GM12864 (cell line): ENCODE measurements around the gene PRKRA.

Experiments
- DNase-seq: peaks from one replicate; pipeline ENCODE4 v3.0.0-alpha.2; 2011; ENCODE audit warnings: low read depth
- H3K4me3 ChIP-seq: 2 replicates; pipeline ENCODE4 v1.5.1; 2011; ENCODE audit warnings: mild to moderate bottlenecking, low read depth, low read length, control low read depth
- TF ChIP-seq, protein P1 (sequence below): IDR thresholded peaks from 2 replicates; pipeline ENCODE4 v1.5.1; 2011; ENCODE audit warnings: low read depth, mild to moderate bottlenecking, moderate library complexity, low read length, control low read depth, inconsistent platforms; ENCODE audit errors: missing control alignments

The PRKRA gene

DNA sequence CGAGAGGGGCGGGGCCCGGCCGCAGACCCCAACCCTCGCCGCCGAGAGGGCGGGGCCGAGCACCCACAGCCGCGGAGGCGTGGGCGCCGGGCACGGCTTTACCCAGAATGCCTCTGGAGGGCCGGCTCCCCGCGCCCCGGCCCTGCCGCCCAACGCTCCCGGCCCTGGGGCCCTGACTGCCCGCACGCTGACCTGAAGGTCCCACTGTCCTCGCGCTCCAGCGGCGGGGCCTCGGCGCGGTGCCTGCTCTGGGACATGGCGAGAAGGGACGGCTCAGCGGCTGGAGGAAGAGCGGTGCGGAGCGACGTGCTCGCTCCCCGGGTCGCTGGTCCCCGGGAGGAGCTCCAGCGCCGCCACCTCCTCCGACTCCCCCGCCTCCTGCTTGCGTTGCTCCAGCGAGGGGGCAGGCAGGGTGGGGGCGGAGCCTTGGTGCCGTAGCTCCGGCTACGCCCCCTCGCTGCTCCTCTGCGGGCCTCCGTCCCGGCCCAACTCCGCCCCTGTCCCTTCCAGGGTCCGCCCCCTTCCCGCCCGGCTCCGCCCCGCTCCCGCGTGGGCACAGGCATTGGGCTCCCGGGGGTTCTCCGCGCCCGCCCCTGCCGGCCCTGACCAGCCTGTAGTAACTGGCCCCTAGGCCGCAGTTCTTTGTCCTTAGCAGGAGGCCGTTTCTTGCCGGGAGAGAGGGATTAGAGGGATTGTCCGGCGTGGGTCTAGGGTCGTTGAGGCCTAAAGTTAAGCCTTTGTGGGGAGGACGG lies at the start of gene PRKRA, which contains the start of gene PJVK:
Gene PRKRA (minus strand): TSS at position 402 of the 752 bp plus-strand sequence. CDS start 145 bp downstream, at position 257.
Gene PJVK (plus strand): TSS at position 605 of the 752 bp plus-strand sequence. CDS start 2,032 bp downstream, outside the sequence.
- DNase-seq: peak; percentile 85
- peak within 1 kb of the TSS; percentile 90 for H3K4me3 ChIP-seq
- TF ChIP-seq, protein P1, sequence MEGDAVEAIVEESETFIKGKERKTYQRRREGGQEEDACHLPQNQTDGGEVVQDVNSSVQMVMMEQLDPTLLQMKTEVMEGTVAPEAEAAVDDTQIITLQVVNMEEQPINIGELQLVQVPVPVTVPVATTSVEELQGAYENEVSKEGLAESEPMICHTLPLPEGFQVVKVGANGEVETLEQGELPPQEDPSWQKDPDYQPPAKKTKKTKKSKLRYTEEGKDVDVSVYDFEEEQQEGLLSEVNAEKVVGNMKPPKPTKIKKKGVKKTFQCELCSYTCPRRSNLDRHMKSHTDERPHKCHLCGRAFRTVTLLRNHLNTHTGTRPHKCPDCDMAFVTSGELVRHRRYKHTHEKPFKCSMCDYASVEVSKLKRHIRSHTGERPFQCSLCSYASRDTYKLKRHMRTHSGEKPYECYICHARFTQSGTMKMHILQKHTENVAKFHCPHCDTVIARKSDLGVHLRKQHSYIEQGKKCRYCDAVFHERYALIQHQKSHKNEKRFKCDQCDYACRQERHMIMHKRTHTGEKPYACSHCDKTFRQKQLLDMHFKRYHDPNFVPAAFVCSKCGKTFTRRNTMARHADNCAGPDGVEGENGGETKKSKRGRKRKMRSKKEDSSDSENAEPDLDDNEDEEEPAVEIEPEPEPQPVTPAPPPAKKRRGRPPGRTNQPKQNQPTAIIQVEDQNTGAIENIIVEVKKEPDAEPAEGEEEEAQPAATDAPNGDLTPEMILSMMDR: no peak

DNA sequence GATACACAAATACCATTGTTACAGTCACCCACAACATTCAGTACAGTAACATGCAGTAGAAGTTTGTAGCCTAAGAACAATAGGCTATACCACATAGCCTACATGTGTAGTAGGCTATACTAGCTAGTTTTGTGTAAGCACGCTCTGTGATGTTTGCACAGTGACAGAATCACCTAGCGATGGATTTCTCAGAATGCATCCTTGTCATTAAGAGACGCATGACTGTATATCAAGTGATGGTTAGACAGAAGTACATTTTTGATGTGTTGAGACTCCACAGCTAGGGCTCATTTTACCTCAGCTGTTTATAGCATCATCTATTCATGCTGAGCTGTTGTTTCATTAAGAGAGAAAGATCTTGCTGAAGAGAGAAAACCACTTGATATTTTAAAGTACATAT lies 48.7 kb upstream of the PRKRA start:
- DNase-seq: no peak
- H3K4me3 ChIP-seq: no peak overlapping the region
- TF ChIP-seq, protein P1: no peak

DNA sequence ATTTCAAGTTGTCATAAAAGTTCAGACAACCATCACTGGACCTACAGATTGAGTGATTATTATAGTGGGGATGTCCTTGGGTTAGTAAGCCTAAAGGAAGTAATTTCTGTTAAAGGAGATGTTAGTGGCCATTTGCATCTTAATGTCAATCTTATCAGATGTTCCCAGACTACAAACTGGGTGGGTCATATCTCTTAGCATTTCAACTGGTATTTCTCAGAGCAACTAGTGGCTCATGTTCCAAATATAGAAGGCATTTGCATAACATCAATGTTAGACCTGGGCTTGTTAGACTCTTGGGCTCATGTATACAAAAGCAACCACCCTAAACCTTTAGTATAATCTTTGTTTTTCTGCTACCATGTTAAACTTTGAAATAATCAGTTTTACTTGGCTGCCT lies 47.2 kb upstream of the PRKRA start:
- no peak overlapping the region for H3K4me3 ChIP-seq
- TF ChIP-seq, protein P1: no peak
- DNase-seq: no peak

DNA sequence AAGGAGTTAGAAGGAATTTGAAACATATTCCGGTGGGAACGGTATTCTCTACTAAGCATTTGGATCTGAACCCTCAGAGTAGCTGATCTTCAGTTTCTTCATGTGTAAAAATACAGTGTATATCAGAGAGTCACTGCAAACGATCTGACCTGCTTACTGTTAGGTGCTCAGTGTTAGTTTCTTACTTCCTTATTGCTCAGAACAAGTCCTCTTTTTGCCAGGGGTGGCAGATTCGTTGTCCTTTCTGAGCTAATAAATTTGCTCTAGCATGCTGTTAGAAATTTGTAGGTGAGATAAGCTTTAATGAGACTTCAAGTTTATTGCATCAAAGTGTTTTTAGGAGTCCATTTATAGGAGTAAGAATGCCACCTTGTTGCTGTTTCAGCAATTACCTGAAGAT lies 45.1 kb upstream of the PRKRA start:
- no peak overlapping the region for H3K4me3 ChIP-seq
- DNase-seq: no peak
- TF ChIP-seq, protein P1: no peak

DNA sequence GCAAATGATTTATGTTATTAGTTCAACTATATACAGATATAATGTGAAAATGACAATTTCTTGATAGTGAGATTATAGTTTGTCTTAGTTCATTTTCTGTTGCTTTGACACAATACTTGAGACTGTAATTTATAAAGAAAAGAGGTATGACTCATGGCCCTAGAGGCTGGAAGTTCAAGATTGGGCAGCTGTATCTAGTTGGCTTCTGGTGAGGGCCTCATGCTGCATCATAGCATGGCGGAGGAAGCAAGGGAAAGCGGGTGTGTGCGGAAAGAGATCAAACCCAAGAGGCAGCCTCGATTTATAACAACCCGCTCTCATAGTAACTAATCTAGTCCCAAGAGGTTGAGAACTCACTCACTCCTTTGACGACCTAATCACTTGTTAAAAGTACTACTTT lies 40.6 kb upstream of the PRKRA start:
- TF ChIP-seq, protein P1: no peak

DNA sequence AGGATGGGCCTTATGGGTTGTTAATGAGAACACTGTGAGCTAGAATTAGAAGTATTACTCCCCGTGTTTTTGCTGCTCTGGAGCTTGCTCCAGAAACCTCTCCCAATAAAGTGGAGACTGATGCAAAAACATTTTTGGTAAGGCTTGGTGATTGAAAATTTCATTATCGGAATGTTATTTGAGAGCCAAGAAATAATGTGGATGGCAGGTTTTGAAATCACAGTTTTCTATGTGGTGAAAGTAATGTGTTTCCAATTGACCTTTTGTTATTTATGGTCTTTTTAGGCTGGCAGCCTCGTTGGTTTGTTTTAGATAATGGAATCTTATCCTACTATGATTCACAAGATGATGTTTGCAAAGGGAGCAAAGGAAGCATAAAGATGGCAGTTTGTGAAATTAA lies 34.4 kb upstream of the PRKRA start:
- DNase-seq: no peak
- H3K4me3 ChIP-seq: no peak overlapping the region
- TF ChIP-seq, protein P1: no peak

More for the DNA sequence above, 40.6 kb upstream of the PRKRA start:
- no peak for DNase-seq
- H3K4me3 ChIP-seq: no peak overlapping the region
